BLaER1 (cell line): ENCODE data around the gene ELN.

Experiments
- H3K27ac ChIP-seq: shearing (Covaris generic); formaldehyde crosslinking; 2 replicates; pipeline ENCODE4 v1.8.1; 2022
- H3K27me3 ChIP-seq: shearing (Covaris generic); formaldehyde crosslinking; 2 replicates; pipeline ENCODE4 v1.8.1; 2022
- H3K36me3 ChIP-seq: shearing (Covaris generic); formaldehyde crosslinking; 2 replicates; pipeline ENCODE4 v1.8.1; 2022
- H3K4me1 ChIP-seq: shearing (Covaris generic); formaldehyde crosslinking; 2 replicates; pipeline ENCODE4 v1.8.1; 2022
- H3K4me2 ChIP-seq: shearing (Covaris generic); formaldehyde crosslinking; 2 replicates; pipeline ENCODE4 v1.8.1; 2022
- H3K4me3 ChIP-seq: shearing (Covaris generic); formaldehyde crosslinking; 2 replicates; pipeline ENCODE4 v1.8.1; 2022
- H3K9ac ChIP-seq: shearing (Covaris generic); formaldehyde crosslinking; 2 replicates; pipeline ENCODE4 v1.8.1; 2022
- H3K9me3 ChIP-seq: shearing (Covaris generic); formaldehyde crosslinking; 2 replicates; pipeline ENCODE4 v1.8.1; 2022
- H4K20me1 ChIP-seq: shearing (Covaris generic); formaldehyde crosslinking; 2 replicates; pipeline ENCODE4 v1.8.1; 2022
- Cebpa-rat ChIP-seq: shearing (Covaris generic); IDR thresholded peaks from 2 replicates; pipeline ENCODE4 v1.8.1; 2022

Gene ELN

DNA sequence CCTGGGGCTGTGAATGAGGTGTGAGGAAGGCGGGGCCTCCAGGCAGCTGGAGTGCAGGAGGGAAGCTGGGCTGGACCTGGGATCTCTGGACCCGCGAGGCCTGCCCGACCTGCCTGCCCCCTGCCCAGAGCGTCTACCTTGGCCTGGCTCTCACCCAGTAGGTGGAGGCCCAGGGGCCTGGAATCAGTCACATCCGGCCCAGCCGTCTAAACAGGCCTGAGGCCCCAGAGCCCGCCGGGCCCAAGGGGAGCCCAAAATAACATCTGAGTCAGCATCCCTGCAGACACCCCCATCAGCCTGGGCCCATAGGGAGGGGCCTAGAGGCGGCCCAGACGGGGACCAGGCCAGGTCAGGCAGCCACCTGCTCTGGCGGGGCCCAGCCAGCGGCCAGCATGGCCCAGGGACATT is 15.1 kb upstream of the ELN start:
- H3K4me2 ChIP-seq, result peak overlapping the region; percentile 77
- H3K4me1 ChIP-seq, result peaks cover 33% of the 10 kb centered on the region
- H3K36me3 ChIP-seq, result no peaks in the 10 kb centered on the region
- no peak for TF ChIP-seq Cebpa-rat
- H3K9ac ChIP-seq, result peak overlapping the region; percentile 58
- H3K9me3 ChIP-seq, result no peaks in the 10 kb centered on the region
- H3K27ac ChIP-seq, result peak overlapping the region; percentile 82
- no peak overlapping the region for H3K4me3 ChIP-seq
- no peaks in the 10 kb centered on the region for H4K20me1 ChIP-seq
- no peaks in the 10 kb centered on the region for H3K27me3 ChIP-seq

DNA sequence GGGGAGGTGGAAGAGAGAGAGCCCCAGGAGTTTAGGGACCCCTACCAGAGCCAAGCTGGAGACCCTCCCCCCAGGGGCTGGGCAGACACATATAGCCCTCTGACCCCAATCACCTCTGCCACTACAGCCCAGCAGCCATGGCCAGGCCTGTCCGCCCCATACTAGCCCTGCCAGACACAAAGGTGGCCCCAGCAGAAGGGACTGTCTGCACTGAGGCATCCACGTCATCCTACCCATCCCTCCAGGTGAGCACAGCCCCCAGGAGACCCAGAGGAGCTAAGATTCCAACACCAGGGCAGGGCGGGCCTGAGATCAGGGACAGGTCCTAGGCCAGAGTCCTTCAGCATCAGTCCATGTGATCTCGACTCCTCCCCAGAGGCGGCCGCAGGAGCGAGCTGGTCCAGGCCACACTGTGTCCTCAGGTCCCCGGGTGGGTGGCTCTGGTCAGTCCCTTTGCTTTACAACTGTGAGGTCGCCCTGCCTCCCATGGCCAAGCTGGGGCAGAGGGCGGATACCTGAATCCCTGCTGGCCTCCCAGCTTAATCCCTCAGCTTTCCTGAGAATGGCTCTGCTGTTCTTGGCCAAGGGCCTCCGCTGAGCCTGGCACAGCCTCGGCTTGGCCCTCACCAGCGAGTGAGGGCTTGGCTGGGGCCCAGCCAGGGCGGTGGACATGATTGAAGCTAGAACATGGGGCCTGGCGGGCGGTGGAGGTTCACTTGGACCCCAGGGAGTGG is 14.3 kb upstream of the ELN start:
- peak overlapping the region; percentile 77 for H3K4me2 ChIP-seq
- no peaks in the 10 kb centered on the region for H4K20me1 ChIP-seq
- no peak for TF ChIP-seq Cebpa-rat
- no peaks in the 10 kb centered on the region for H3K27me3 ChIP-seq
- H3K27ac ChIP-seq, result peak overlapping the region; percentile 82
- peaks cover 33% of the 10 kb centered on the region for H3K4me1 ChIP-seq
- no peak overlapping the region for H3K4me3 ChIP-seq
- no peaks in the 10 kb centered on the region for H3K36me3 ChIP-seq
- H3K9me3 ChIP-seq, result no peaks in the 10 kb centered on the region
- peak overlapping the region; percentile 58 for H3K9ac ChIP-seq

DNA sequence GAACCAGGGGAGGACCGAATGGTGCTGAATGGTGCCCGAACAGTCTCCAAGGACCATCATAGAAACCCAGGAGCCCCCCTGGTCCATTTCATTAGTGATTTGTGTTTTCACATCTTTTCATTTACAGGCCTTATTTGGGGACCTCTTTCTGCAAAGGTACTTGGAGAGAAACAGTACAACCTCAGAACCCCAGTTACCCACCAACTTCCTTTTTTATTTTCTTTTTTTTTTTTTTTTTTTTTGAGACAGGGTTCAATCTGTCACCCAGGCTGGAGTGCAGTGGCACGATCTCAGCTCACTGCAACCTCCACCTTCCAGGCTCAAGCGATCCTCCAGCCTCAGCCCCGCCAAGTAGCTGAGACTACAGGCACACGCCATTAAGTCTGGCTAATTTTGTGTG is 13.0 kb upstream of the ELN start:
- H4K20me1 ChIP-seq, result no peaks in the 10 kb centered on the region
- no peak overlapping the region for H3K27ac ChIP-seq
- no peaks in the 10 kb centered on the region for H3K9me3 ChIP-seq
- no peak for TF ChIP-seq Cebpa-rat
- H3K36me3 ChIP-seq, result no peaks in the 10 kb centered on the region
- H3K4me1 ChIP-seq, result peaks cover 33% of the 10 kb centered on the region
- no peaks in the 10 kb centered on the region for H3K27me3 ChIP-seq
- H3K4me3 ChIP-seq, result no peak overlapping the region
- no peak overlapping the region for H3K9ac ChIP-seq
- no peak overlapping the region for H3K4me2 ChIP-seq

DNA sequence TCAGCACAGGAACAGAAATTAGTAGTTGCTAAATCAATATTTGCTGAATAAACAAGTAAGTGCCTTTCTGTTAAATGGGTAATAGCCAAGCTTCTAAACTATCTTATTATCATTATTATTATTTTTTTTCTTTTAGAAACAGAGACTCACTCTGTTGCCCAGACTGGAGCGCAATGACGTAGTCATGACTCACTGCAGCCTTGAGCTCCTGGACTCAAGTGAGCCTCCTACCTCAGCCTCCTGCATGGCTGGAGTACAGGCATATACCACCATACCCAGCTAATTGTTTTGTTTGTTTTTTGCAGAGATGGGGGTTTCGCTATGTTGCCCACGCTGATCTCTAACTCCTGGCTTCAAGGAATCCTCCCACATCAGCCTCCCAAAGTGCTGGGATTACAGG is 12.3 kb upstream of the ELN start:
- no peak overlapping the region for H3K4me3 ChIP-seq

DNA sequence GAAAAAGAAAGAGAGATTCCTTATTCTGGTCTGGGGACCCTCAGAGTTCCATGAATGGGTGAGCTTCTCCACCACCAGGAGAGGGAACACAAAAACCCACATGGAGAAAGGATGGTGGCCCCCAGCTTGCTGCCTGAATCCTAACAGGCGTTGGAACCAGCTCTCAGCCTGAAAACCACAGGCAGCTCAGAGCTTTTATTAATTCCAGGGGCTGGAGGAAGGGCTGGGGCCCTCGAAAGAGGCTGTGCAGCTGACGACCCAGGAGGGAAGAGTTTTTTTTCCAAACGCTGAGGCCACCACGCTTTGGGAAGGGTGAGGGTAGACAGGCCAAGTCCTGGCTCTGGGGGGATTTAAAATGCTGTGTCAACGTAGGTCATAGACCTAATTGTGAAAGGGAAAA is 10.8 kb upstream of the ELN start:
- Histone ChIP-seq H3K4me3 (no peak overlapping the region), H3K9me3 (no peaks in the 10 kb centered on the region), H3K36me3 (no peaks in the 10 kb centered on the region), H3K27ac (no peak overlapping the region), H3K9ac (no peak overlapping the region), H4K20me1 (no peaks in the 10 kb centered on the region), H3K27me3 (no peaks in the 10 kb centered on the region), H3K4me2 (peak overlapping the region; percentile 23; the same call in 1 of the 2 replicates), H3K4me1 (peaks cover 29% of the 10 kb centered on the region)
- TF ChIP-seq Cebpa-rat, result no peak

More for the DNA sequence above, 12.3 kb upstream of the ELN start:
- no peak overlapping the region for H3K9ac ChIP-seq
- no peak for TF ChIP-seq Cebpa-rat
- no peaks in the 10 kb centered on the region for H4K20me1 ChIP-seq
- H3K4me1 ChIP-seq, result peaks cover 33% of the 10 kb centered on the region
- no peaks in the 10 kb centered on the region for H3K36me3 ChIP-seq
- H3K4me2 ChIP-seq, result no peak overlapping the region
- no peaks in the 10 kb centered on the region for H3K27me3 ChIP-seq
- H3K9me3 ChIP-seq, result no peaks in the 10 kb centered on the region
- H3K27ac ChIP-seq, result no peak overlapping the region

DNA sequence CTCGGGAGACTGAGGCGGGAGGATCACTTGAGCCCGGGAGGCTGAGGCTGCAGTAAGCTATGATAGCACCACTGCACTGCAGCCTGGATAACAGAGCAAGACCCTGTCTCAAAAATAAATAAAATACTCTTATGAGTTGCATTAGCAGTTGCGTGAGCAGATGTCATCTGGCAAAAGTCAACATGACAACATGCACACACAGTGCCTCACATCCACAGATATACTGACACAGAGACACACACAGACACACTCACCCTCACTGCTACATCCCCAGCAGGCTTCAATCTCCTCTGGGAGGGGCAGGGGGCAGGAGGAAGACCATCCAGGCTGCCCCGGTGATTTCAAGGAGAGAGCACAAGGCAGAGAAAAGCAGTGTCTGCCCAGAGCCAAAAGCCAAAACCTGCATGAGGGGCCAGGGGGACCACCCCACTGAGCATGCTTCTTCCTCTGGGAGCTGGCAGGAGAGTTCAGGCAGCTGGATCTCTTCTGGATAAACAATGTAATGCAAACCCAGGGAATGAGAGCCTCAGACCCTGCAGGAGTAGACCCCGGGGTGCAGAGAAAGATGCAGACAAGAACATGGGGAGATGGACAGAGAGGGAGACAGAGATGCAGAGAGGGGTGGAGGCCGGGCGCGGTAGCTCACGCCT is 9.6 kb upstream of the ELN start:
- Histone ChIP-seq H3K9ac (no peak overlapping the region), H3K4me2 (no peak overlapping the region), H3K36me3 (no peaks in the 10 kb centered on the region), H3K27ac (no peak overlapping the region), H3K4me1 (peaks cover 17% of the 10 kb centered on the region), H3K4me3 (no peak overlapping the region), H4K20me1 (no peaks in the 10 kb centered on the region), H3K9me3 (no peaks in the 10 kb centered on the region), H3K27me3 (no peaks in the 10 kb centered on the region)
- no peak for TF ChIP-seq Cebpa-rat

DNA sequence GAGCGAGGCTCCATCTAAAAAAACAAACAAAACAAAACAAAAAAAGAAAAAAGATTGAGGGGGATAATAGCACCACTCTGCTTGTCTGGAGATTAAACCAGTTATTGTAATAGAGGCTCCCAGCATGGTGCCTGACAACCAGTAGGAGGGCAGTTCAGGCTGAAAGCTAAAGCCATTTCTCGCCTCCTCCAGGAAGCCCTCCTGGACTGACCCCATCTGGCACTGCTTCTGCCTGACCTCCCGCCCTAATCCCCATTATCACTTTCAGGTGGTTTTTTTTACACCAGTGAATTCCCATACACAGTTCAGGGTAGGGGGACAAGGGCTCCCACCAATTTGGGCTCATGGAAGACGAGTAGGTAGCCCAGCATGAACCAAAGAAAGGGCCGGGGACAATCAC is 8.8 kb upstream of the ELN start:
- H3K36me3 ChIP-seq, result no peaks in the 10 kb centered on the region
- H3K4me3 ChIP-seq, result no peak overlapping the region
- no peak overlapping the region for H3K9ac ChIP-seq
- no peaks in the 10 kb centered on the region for H3K27me3 ChIP-seq
- TF ChIP-seq Cebpa-rat, result no peak
- H3K27ac ChIP-seq, result no peak overlapping the region
- H3K9me3 ChIP-seq, result no peaks in the 10 kb centered on the region
- no peak overlapping the region for H3K4me2 ChIP-seq
- H4K20me1 ChIP-seq, result no peaks in the 10 kb centered on the region
- H3K4me1 ChIP-seq, result peaks cover 17% of the 10 kb centered on the region

DNA sequence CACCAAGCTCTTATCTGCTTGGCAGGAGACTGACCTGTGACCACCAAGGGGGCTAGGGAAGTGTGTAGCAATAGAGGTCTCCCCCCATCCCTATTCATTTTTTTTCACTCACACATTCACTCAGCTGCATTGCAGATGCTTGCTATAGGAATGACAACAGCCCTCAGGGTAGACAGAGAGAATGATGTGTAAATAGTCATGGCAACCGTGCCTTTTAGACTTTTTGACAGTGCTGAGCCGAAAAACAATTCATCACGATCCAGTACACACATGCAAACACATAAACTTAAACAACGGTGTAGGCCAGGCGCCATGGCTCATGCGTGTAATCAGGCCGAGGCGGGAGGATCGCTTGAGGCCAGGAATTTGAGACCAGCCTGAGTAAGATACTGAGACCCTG is 7.6 kb upstream of the ELN start:
- TF ChIP-seq Cebpa-rat, result no peak
- Histone ChIP-seq H3K4me3 (no peak overlapping the region), H3K27me3 (0 out of 2 replicates have a peak, but pooled peaks cover 3% of the 10 kb centered on the region), H3K9ac (no peak overlapping the region), H3K36me3 (no peaks in the 10 kb centered on the region), H3K27ac (no peak overlapping the region), H3K9me3 (no peaks in the 10 kb centered on the region), H3K4me1 (peaks cover 20% of the 10 kb centered on the region), H3K4me2 (no peak overlapping the region), H4K20me1 (no peaks in the 10 kb centered on the region)

DNA sequence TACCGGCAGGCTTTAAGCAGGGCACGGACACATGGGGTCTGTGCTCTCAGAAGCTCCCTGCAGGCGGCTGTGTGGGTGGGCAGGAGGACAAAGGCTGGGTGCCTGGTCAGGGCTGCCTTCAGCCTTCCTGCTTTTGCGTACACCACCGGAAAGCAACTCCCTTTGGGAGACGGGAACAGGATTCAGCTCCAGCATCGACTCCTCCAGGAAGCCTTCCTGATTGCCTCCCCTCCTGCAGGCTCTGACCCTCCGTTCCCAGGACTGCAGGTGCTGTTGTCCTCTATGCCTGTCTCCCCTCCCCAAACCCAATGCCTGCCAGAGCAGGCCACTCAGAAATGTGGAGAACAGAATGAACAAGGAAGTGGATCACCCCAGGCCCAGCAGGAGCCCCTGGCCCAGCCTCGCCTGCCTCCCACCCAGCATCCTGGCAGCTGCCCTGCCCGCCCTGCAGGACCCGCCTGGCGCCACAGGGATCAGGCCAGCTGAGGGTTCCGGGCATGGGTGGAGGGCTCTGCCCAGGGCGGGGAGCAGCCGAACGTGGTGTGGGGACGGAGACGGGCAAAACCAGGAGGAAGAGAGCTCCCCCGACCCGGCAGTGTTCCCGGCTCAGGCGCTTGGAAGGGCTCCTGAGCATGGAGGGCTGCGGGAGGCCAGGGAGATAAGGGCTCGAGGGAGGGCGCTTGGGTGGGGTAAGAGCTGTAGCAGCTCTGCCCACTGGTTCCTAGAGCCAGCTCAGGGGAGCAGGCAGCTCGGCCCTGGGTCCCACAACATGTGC is 6.2 kb upstream of the ELN start:
- TF ChIP-seq Cebpa-rat, result no peak
- H3K27me3 ChIP-seq, result peaks cover 14% of the 10 kb centered on the region; the same call in 1 of the 2 replicates
- no peaks in the 10 kb centered on the region for H3K36me3 ChIP-seq
- no peak overlapping the region for H3K4me2 ChIP-seq
- H3K4me3 ChIP-seq, result no peak overlapping the region
- no peak overlapping the region for H3K9ac ChIP-seq
- no peaks in the 10 kb centered on the region for H4K20me1 ChIP-seq
- no peaks in the 10 kb centered on the region for H3K9me3 ChIP-seq
- peaks cover 33% of the 10 kb centered on the region for H3K4me1 ChIP-seq
- H3K27ac ChIP-seq, result no peak overlapping the region

DNA sequence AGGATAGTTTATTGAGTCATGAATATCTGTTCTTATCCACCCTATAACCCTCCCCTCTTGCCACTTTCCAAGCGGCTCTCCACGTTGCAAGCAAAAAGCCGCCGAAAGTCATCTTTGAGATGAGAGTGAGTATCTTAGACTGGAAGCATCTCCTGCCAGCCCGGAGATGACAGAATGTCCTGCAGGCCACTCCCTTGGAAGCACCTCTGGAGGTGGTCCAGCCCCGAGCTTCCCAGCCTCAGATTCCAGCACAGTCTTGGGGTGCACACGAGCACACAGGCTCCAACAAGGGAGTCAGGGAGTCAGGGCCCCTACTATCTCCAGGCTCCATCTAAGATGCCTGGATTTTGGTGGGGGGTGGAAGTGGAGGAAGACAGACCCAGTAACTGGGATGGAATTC is 5.5 kb upstream of the ELN start:
- H3K4me3 ChIP-seq, result no peak overlapping the region
- no peak overlapping the region for H3K27ac ChIP-seq
- no peaks in the 10 kb centered on the region for H4K20me1 ChIP-seq
- no peak overlapping the region for H3K9ac ChIP-seq
- no peaks in the 10 kb centered on the region for H3K36me3 ChIP-seq
- no peaks in the 10 kb centered on the region for H3K9me3 ChIP-seq
- no peak overlapping the region for H3K4me2 ChIP-seq
- peaks cover 21% of the 10 kb centered on the region; the same call in 1 of the 2 replicates for H3K27me3 ChIP-seq
- peaks cover 33% of the 10 kb centered on the region for H3K4me1 ChIP-seq
- TF ChIP-seq Cebpa-rat, result no peak
